Activated effector memory CD4-positive, alpha-beta T cell treated with Interleukin-2 at 50 U/mL for 16 hours (primary cell): ENCODE measurements around the gene LIFR.
"Not testable (repeated sequence)": the region's sequence is repeated elsewhere in the genome, so short reads cannot be mapped to it uniquely, and the experiment has no call there.

Experiments used
- DNase-seq: peaks from one replicate; pipeline ENCODE4 v3.0.0-alpha.2; 2020

LIFR gene

GRCh38 chr5:38582293-38582974 lies 26.0 kb upstream of the LIFR start:
- no peak for DNase-seq

GRCh38 chr5:38581597-38581996 lies 25.2 kb upstream of the LIFR start:
- no peak for DNase-seq

DNA sequence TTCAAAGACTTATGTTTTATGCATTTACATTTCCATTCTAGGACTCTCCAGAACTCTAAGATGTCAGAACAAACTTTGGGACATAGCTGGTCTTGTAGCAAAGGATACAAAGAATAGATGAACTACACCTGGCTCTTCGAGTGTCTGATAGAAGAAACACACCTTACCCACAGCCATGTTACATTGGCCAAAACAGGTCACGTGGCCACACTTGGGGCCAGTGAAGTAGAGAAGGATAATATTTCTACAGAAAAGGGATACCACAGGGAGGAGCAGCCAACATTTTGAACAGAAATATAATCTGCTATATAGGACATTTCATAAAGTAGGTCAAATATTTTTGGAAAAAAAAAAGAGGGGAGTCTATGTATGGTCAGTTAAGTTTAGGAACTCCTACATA lies 22.7 kb upstream of the LIFR start:
- no peak for DNase-seq

DNA sequence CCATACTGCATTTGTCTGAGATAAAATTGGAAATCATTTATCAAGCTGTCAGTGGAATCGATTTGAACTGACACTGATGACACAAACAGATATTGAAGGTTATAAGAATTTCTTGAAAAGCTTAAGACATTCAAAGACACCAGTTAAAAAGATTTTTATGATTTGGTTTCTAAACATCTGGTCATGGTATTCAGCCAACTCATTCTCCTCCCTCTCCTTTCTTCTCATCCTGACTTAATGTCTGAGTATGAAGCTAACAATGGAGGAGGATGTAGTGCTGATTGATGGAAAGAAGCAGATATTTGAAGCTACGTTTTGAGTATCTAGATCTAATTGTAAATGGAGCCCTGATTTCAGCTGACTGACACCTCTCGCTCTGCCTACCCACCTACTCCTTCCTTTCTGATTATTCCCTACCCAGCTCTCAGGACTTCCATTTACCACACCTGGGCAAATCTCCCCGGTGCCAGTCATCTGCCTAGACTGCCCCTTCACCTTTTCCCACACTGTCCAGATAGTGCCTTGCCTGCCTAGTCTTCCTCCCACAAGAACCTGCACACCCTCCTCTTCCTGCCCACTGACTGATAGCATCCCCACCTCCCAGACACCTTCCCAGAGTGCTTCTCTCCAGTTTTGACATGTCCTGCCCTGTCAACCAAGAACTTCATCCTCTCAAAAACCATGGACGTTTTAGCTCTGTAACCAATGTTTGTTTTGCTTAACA lies 20.7 kb upstream of the LIFR start:
- DNase-seq = no peak

GRCh38 chr5:38576442-38576841 lies 20.0 kb upstream of the LIFR start:
- DNase-seq = no peak

- DNase-seq = no peak
These were observed 19.0 kb upstream of the LIFR start for GRCh38 chr5:38575476-38575875.

DNA sequence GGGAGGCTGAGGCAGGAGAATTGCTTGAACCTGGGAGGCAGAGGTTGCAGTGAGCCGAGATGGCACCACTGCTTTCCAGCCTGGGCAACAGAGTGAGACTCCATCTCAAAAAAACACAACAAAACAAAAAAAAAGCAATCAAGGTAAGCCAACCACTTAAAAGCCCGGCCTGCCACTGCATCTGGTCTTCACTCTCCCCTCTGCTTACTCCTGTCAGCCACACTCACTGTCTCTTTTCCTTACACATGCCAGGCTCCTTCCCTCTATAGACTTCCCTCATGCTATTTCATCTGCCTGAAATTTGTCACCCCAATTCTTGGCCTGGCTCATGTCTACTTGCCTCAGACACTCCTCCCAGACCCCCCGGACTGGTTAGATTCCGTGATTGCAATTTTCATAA lies 17.6 kb upstream of the LIFR start:
- DNase-seq = no peak

DNA sequence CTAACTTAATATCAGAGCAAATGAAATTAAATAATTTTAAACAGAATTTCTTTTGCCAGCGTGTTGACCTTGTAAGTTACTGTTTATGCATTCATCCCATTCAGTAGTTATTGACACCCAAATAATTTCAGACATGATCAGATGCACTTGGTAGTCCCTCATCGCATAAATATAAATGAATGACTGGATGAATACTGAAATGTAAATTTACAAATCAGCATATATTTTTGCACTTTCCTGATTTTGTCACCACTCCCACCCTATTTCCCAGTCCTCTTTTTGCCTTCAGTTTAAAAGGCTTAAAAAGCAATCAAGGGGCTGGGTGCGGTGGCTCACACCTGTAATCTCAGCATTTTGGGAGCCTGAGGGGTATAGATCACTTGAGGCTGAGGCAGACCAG lies 17.1 kb upstream of the LIFR start:
- no peak for DNase-seq

GRCh38 chr5:38569180-38569579 lies 12.7 kb upstream of the LIFR start:
- DNase-seq = no peak

DNA sequence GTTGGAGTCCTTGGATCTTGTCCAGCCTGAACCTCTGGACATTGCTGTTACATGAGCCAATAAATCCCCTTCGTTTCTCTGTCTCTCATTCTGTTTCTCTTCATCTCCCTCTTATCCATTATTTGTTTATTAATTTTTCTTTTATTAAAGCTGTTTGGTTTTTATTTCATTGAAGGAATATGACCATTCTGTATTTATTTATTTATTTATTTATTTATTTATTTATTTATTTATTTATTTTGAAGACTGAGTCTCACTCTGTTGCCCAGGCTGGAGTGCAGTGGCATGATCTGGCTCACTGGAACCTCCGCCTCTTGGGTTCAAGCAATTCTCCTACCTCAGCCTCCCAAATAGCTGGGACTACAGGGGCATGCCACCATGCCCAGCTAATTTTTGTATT lies 10.9 kb upstream of the LIFR start:
- not testable (repeated sequence) for DNase-seq

DNA sequence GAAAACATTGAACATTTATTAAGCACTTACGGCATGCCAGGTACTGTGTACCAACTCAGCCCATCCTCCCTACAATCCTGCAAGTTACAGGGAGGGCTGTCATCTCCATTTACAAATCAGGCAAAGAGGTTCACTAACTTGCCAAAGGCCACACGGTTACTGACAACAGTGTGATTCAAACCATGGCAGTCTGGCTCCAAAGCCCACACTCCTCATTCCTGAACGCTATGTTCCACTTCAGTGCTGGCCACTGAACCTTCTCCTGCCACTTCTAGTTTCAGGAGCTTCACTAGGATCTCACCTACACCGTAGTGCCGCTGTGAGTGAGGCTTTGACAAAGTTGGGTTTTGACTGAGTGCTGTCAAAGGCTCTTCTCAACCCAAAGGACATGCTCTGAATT lies 7.2 kb upstream of the LIFR start:
- DNase-seq = no peak

DNA sequence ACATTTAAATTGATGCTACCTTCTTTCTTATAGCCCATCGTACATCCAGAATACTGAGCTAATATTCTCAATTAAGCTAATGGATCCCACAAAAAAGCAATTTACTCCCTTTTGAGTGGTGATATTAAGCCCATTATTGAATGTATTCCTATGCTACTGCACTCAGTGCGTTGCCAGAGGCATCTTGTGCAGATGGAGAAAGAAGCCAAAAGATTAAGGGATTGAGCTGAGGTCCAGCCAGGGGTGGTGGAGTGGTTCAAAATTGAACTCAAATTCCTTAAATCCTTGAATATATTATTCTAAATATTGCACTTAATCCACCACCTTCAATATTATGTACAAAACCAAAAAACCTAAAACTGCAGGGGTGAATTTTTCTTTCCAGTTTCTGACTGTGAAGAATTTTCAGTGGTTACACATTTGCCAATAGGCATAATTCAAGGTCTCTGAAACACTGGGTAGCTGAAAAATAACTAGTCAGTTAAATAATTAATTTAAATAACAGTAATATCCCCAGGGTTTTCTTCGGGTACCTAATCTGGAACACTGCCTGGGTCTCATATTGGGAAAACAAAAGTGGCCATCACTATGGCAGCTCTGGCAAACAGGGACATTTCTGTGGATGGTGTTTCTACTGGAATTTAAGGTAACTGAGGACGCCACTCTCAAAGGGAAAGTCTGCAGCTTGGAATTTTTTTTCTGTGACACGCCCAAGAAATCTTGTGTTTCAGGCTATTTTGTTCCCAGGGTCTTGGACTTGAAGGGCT lies 6.2 kb upstream of the LIFR start:
- no peak for DNase-seq

DNA sequence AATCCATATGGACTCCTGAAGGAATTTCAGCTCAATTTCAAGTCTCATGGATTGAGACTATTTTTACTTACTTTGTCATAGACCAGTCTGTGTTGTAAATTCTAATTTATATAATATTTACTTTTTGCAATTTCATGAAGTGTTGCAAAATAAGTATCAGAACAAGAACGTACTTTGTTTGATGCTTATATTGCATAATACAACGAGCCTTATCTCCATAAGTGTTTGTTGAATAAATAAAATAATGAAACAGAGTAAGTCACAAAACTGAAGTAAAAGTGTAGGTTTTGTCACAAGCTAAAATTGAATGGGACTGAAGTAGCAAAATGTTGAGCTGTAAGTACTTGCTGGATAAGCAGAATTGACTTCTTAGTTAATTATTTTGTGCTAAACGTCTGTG lies 3.0 kb upstream of the LIFR start:
- DNase-seq = no peak

DNA sequence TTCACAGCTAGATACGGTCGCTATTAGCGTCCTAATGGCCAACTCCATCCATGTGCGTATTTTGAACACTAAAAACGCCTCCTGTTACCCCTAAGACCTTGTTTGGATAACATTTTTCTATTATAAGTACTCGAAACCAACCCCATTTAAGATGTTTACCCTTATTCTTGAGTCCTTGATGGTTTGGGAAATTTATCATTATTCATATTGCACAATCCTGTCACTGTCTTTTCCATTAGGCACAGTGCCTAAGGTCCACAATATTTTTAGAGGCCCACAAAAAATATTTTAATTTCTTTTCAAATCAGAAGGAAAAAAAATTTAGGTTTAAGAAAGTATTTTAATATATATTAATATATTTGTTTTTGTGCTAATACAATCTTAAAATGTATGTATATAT lies 1.3 kb upstream of the LIFR start:
- DNase-seq = no peak

- DNase-seq = no peak
These were observed 863 bp upstream of the LIFR start for GRCh38 chr5:38557308-38557710.

- DNase-seq = no peak
These were observed 303 bp downstream of the LIFR start for GRCh38 chr5:38556088-38556598.

- no peak for DNase-seq
These were observed 925 bp downstream of the LIFR start for GRCh38 chr5:38555354-38556087.

DNA sequence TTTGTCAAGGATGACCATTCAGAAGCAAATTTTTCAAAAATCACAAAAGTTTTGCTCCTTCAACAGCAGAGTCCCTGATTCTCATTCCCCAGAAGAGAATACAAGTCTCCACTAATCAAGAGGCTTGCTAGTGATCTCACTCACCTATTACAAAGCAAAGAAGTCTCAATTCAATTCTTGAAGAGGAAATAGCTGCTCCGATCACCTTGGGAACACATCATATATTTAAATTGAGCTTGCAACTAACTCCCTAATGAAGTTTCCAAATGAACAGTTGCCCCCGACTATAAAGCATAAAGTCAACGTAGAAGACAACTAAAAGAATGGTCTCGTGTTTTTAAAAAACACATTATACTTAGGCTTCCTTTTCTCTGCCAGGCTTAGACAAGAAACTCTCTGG lies 1.6 kb downstream of the LIFR start:
- no peak for DNase-seq

DNA sequence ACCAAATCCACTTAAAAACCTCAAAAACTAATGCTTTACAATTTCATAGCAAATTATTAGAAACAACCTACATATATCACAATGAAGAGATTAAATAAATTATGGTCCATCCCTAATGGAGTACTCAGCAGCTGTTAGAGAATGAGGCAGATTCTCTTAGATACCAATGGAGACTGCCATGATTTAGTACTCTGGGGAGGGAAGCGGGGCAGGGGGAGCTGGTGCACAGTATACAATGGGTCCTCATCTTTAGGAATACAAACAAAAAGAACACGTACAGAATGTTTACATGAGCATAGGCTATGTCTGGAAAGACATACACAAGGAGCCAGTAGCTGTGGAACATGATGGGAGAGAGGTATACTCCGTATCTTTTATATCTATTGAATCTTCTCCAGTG lies 2.0 kb downstream of the LIFR start:
- DNase-seq = no peak

DNA sequence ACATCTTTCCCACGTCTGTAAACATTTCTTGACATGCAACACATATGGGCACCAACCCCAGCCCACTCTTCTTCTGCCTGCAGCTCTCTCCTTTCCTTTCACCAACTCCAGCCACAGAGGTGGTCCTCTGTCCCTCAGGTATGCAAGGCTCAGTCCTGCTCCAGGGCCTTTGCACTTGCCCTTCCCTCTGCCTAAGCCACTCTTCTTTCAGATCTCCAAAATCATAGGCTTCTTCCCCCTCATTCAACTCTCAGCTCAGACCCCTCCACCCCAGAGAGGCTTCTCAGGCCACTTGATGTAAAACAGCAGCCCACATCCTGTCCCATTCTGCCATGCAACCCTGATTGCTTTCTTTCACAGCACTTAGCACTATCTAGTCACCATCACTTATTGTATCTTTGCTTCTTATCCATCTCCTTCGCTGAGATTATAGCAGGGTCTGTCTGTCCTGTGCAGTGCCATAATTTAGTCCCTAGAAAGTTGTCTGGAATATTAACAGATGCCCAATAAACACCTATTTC lies 3.4 kb downstream of the LIFR start:
- DNase-seq = no peak

DNA sequence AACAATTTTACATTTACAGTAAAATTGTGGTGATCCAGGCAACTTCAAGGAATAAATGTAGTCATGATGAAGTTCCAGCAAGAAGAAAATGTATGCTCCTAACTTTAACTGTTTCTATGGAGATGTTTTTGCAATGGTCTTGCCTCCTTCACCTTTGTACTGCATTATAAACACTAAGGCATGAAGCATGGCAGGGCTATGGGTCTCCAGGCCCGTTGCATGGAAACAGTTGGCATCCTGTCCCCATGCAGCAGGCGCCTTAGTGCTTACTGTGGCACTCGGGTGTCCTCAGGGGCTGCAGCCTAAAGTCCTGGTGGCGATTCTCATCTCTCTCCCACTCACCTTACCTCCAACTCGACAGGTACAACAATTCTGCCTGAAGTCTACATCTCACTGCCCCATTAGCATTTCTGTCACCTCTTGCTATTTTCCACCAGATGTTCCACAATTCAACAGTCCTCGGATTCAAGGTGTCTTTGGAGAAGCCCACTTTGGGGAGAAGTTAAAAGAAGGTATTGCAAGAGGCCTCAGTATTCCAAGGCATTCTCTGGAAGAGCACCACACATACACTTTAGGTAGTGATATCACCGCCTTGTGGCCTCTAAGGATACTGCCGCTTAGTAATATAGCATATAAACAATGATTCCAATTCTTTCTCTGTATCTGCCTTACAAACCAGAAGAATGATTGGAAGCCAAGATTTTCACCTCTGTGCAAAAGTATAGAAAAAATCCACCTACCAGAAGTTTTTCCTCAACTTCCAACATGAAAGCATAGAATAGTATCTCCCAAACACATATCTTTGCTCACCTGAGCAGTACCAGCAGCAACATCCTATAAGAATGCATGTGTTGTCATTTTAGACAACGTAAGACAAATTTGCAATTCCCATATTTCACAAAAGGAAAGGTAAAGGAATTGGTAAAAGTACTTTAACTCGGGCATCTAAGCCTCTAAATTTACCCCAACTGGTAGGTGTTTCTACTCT lies 5.1 kb downstream of the LIFR start:
- DNase-seq = no peak
